Measurements from ENCODE around the gene SLC5A10.

Gene SLC5A10

DNA sequence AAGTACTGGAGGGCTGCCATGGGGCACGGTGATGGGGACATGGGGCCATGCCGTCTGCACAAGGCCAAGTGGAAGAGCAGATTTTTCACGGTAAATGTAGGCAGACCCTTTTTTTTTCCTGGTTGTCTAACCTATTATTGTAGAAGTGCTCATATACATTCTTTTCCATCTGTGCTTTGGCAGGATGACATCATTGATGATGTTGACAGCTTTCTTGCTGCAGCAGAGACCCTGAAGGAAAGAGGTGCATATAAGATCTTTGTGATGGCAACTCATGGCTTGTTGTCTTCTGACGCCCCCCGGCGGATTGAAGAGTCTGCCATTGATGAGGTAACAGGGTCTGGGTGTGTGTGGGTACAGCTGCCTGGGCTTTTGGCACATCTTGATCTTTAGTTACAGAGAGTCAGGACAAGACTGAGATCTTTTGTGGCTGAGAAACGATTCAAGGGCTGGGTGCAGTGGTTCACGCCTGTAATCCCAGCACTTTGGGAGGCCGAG, 23.3 kb upstream of the SLC5A10 start:
- H3K27ac ChIP-seq (ENCODE audit: insufficient read depth in 1 of 2, low read depth in 1 of 2, low read length in 2 of 2, poor library complexity in 1 of 2, severe bottlenecking in 2 of 2) = no peak overlapping the region
- 93% methylated on average over 6 of the region's 9 CpGs for WGBS (ENCODE audit: insufficient coverage)
- ChIA-PET CTCF (no interaction called here), POLR2A (no interaction called here)
- no peaks in the 10 kb centered on the region for H3K27me3 ChIP-seq (replicated peaks in 2 of 5; ENCODE audit: control insufficient read depth in 4 of 5, insufficient read depth in 5 of 5, low read length in 4 of 5)
- DNase-seq = peak in 1 of 3 donors; percentile 9
- no peaks in the 10 kb centered on the region for H3K9me3 ChIP-seq (ENCODE audit: control extremely low read depth in 1 of 5, control insufficient read depth in 4 of 5, insufficient read depth in 2 of 5, low read depth in 1 of 5, low read length in 4 of 5)
- no peak overlapping the region for H3K4me3 ChIP-seq (ENCODE audit: control insufficient read depth in 1 of 7, extremely low read depth in 1 of 7, insufficient read depth in 4 of 7, low read depth in 2 of 7, low read length in 6 of 7)
- H3K36me3 ChIP-seq (ENCODE audit: control insufficient read depth in 4 of 4, insufficient read depth in 4 of 4, low read length in 3 of 4) = peaks cover 6 to 44% (median 20%) of the 10 kb centered on the region in 4 experiments
- peaks cover 0 to 17% (median 10%) of the 10 kb centered on the region in 4 experiments for H3K4me1 ChIP-seq (ENCODE audit: control extremely low read depth in 1 of 4, control insufficient read depth in 4 of 4, insufficient read depth in 4 of 4, low read length in 3 of 4)

- peaks cover 4 to 32% (median 14%) of the 10 kb centered on the region in 4 experiments for H3K36me3 ChIP-seq (ENCODE audit: control insufficient read depth in 4 of 4, insufficient read depth in 4 of 4, low read length in 3 of 4)
- DNase-seq = peak in 2 of 3 donors; percentile 78 to 84
- H3K4me1 ChIP-seq (ENCODE audit: control extremely low read depth in 1 of 4, control insufficient read depth in 4 of 4, insufficient read depth in 4 of 4, low read length in 3 of 4) = peaks cover 0 to 17% (median 9%) of the 10 kb centered on the region in 4 experiments
- no peak overlapping the region for H3K4me3 ChIP-seq (ENCODE audit: control insufficient read depth in 1 of 7, extremely low read depth in 1 of 7, insufficient read depth in 4 of 7, low read depth in 2 of 7, low read length in 6 of 7)
- CTCF ChIA-PET = interaction anchor here (0.8 to 1.6 kb wide), 3 partner anchors 17 to 29 kb away, joined by 3 to 8 read pairs (median 3); no protein-coding TSS in a partner anchor
- POLR2A ChIA-PET = no interaction called here
- H3K9me3 ChIP-seq (ENCODE audit: control extremely low read depth in 1 of 5, control insufficient read depth in 4 of 5, insufficient read depth in 2 of 5, low read depth in 1 of 5, low read length in 4 of 5) = no peaks in the 10 kb centered on the region
- no peaks in the 10 kb centered on the region for H3K27me3 ChIP-seq (replicated peaks in 2 of 5; ENCODE audit: control insufficient read depth in 4 of 5, insufficient read depth in 5 of 5, low read length in 4 of 5)
- WGBS (ENCODE audit: insufficient coverage) = 46% methylated on average over 4 of the region's 5 CpGs
- H3K27ac ChIP-seq (ENCODE audit: insufficient read depth in 1 of 2, low read depth in 1 of 2, low read length in 2 of 2, poor library complexity in 1 of 2, severe bottlenecking in 2 of 2) = no peak overlapping the region
Measured at GRCh38 chr17:18932360-18933055, 19.5 kb upstream of the SLC5A10 start.

- H3K9me3 ChIP-seq (ENCODE audit: control extremely low read depth in 1 of 5, control insufficient read depth in 4 of 5, insufficient read depth in 2 of 5, low read depth in 1 of 5, low read length in 4 of 5) = no peaks in the 10 kb centered on the region
- ChIA-PET POLR2A (no interaction called here), CTCF (interaction anchor here (0.8 to 1.6 kb wide), 3 partner anchors 16 to 28 kb away, joined by 3 to 8 read pairs (median 3); no protein-coding TSS in a partner anchor)
- no peak overlapping the region for H3K27ac ChIP-seq (ENCODE audit: insufficient read depth in 1 of 2, low read depth in 1 of 2, low read length in 2 of 2, poor library complexity in 1 of 2, severe bottlenecking in 2 of 2)
- H3K4me3 ChIP-seq (ENCODE audit: control insufficient read depth in 1 of 7, extremely low read depth in 1 of 7, insufficient read depth in 4 of 7, low read depth in 2 of 7, low read length in 6 of 7) = no peak overlapping the region
- H3K36me3 ChIP-seq (ENCODE audit: control insufficient read depth in 4 of 4, insufficient read depth in 4 of 4, low read length in 3 of 4) = peaks cover 4 to 28% (median 14%) of the 10 kb centered on the region in 4 experiments
- peaks cover 0 to 17% (median 9%) of the 10 kb centered on the region in 4 experiments for H3K4me1 ChIP-seq (ENCODE audit: control extremely low read depth in 1 of 4, control insufficient read depth in 4 of 4, insufficient read depth in 4 of 4, low read length in 3 of 4)
- WGBS (ENCODE audit: insufficient coverage) = 63% methylated on average over 6 of the region's 14 CpGs
- DNase-seq = peak in 2 of 3 donors; percentile 42 to 50
- H3K27me3 ChIP-seq (replicated peaks in 2 of 5; ENCODE audit: control insufficient read depth in 4 of 5, insufficient read depth in 5 of 5, low read length in 4 of 5) = no peaks in the 10 kb centered on the region
Measured at GRCh38 chr17:18933102-18934058, 18.6 kb upstream of the SLC5A10 start.

- Histone ChIP-seq H3K27me3 (replicated peaks in 2 of 5; ENCODE audit: control insufficient read depth in 4 of 5, insufficient read depth in 5 of 5, low read length in 4 of 5) (no peaks in the 10 kb centered on the region), H3K9me3 (ENCODE audit: control extremely low read depth in 1 of 5, control insufficient read depth in 4 of 5, insufficient read depth in 2 of 5, low read depth in 1 of 5, low read length in 4 of 5) (no peaks in the 10 kb centered on the region), H3K4me3 (ENCODE audit: control insufficient read depth in 1 of 7, extremely low read depth in 1 of 7, insufficient read depth in 4 of 7, low read depth in 2 of 7, low read length in 6 of 7) (no peak overlapping the region), H3K4me1 (ENCODE audit: control extremely low read depth in 1 of 4, control insufficient read depth in 4 of 4, insufficient read depth in 4 of 4, low read length in 3 of 4) (peaks cover 0 to 3% (median under 1%) of the 10 kb centered on the region in 4 experiments), H3K36me3 (ENCODE audit: control insufficient read depth in 4 of 4, insufficient read depth in 4 of 4, low read length in 3 of 4) (no peaks in the 10 kb centered on the region), H3K27ac (ENCODE audit: insufficient read depth in 1 of 2, low read depth in 1 of 2, low read length in 2 of 2, poor library complexity in 1 of 2, severe bottlenecking in 2 of 2) (no peak overlapping the region)
- ChIA-PET POLR2A (no interaction called here), CTCF (interaction anchor here (0.9 to 2.2 kb wide), 3 partner anchors 8 to 16 kb away, joined by 3 to 7 read pairs (median 3); partner anchors contain the start of gene SLC5A10)
- DNase-seq = no peak
- WGBS (ENCODE audit: insufficient coverage) = 100% methylated on average over 4 of the region's 8 CpGs
Measured at GRCh38 chr17:18937981-18938691, 13.8 kb upstream of the SLC5A10 start.

- H3K36me3 ChIP-seq (ENCODE audit: control insufficient read depth in 4 of 4, insufficient read depth in 4 of 4, low read length in 3 of 4) = no peaks in the 10 kb centered on the region
- H3K9me3 ChIP-seq (ENCODE audit: control extremely low read depth in 1 of 5, control insufficient read depth in 4 of 5, insufficient read depth in 2 of 5, low read depth in 1 of 5, low read length in 4 of 5) = no peaks in the 10 kb centered on the region
- WGBS (ENCODE audit: insufficient coverage) = 100% methylated on average over 1 of the region's 2 CpGs
- no peak overlapping the region for H3K4me3 ChIP-seq (ENCODE audit: control insufficient read depth in 1 of 7, extremely low read depth in 1 of 7, insufficient read depth in 4 of 7, low read depth in 2 of 7, low read length in 6 of 7)
- no peaks in the 10 kb centered on the region for H3K27me3 ChIP-seq (replicated peaks in 2 of 5; ENCODE audit: control insufficient read depth in 4 of 5, insufficient read depth in 5 of 5, low read length in 4 of 5)
- POLR2A ChIA-PET = no interaction called here
- DNase-seq = no peak
- no peaks in the 10 kb centered on the region for H3K4me1 ChIP-seq (ENCODE audit: control extremely low read depth in 1 of 4, control insufficient read depth in 4 of 4, insufficient read depth in 4 of 4, low read length in 3 of 4)
- CTCF ChIA-PET = interaction anchor here (0.6 to 2.2 kb wide), 4 partner anchors 9 to 86 kb away, joined by 3 to 7 read pairs (median 4); partner anchors contain the start of gene SLC5A10
- H3K27ac ChIP-seq (ENCODE audit: insufficient read depth in 1 of 2, low read depth in 1 of 2, low read length in 2 of 2, poor library complexity in 1 of 2, severe bottlenecking in 2 of 2) = no peak overlapping the region
Measured at GRCh38 chr17:18938692-18939023, 13.3 kb upstream of the SLC5A10 start.

- Histone ChIP-seq H3K36me3 (ENCODE audit: control insufficient read depth in 4 of 4, insufficient read depth in 4 of 4, low read length in 3 of 4) (no peaks in the 10 kb centered on the region), H3K4me1 (ENCODE audit: control extremely low read depth in 1 of 4, control insufficient read depth in 4 of 4, insufficient read depth in 4 of 4, low read length in 3 of 4) (no peaks in the 10 kb centered on the region), H3K4me3 (ENCODE audit: control insufficient read depth in 1 of 7, extremely low read depth in 1 of 7, insufficient read depth in 4 of 7, low read depth in 2 of 7, low read length in 6 of 7) (no peak overlapping the region), H3K9me3 (ENCODE audit: control extremely low read depth in 1 of 5, control insufficient read depth in 4 of 5, insufficient read depth in 2 of 5, low read depth in 1 of 5, low read length in 4 of 5) (no peaks in the 10 kb centered on the region), H3K27me3 (replicated peaks in 2 of 5; ENCODE audit: control insufficient read depth in 4 of 5, insufficient read depth in 5 of 5, low read length in 4 of 5) (no peaks in the 10 kb centered on the region), H3K27ac (ENCODE audit: insufficient read depth in 1 of 2, low read depth in 1 of 2, low read length in 2 of 2, poor library complexity in 1 of 2, severe bottlenecking in 2 of 2) (no peak overlapping the region)
- WGBS (ENCODE audit: insufficient coverage) = 86% methylated on average over 5 of the region's 5 CpGs
- DNase-seq = no peak
- CTCF ChIA-PET = interaction anchor here (1.9 kb wide), 1 partner anchor 16 kb away, joined by 6 read pairs; no protein-coding TSS in a partner anchor
- POLR2A ChIA-PET = no interaction called here
Measured at GRCh38 chr17:18944646-18945045, 7.3 kb upstream of the SLC5A10 start.

Data from common myeloid progenitor, CD34-positive (primary cell).